ENCODE results near the gene CD300A. TPM values are rescaled to one million over a fixed set of nuclear protein-coding genes. Genes with fewer than 3 reads are reported as not detected.

The CD300A gene
- total RNA-seq, 4 donors from 2014 or later: 0.88 to 19.6 (median 2.8) TPM

GRCh38 chr17:74452841-74453661, 13.4 kb upstream of the CD300A start:
- Histone ChIP-seq H3K27me3 (peaks cover 0 to 22% (median 0%) of the 10 kb centered on the region in 4 donors), H3K36me3 (peaks cover 0 to 7% (median 0%) of the 10 kb centered on the region in 3 donors), H3K9me3 (no peaks in the 10 kb centered on the region), H3K4me1 (peaks cover 21 to 45% (median 31%) of the 10 kb centered on the region in 3 donors), H3K4me3 (peak overlapping the region; percentile 19 to 69 (median 41)), H3K27ac (peak overlapping the region; percentile 70 to 80 (median 74))
- WGBS, 2 donors: 38 to 69% methylated on average over 5 to 7 of the region's 22 CpGs
- TF ChIP-seq, protein P1, sequence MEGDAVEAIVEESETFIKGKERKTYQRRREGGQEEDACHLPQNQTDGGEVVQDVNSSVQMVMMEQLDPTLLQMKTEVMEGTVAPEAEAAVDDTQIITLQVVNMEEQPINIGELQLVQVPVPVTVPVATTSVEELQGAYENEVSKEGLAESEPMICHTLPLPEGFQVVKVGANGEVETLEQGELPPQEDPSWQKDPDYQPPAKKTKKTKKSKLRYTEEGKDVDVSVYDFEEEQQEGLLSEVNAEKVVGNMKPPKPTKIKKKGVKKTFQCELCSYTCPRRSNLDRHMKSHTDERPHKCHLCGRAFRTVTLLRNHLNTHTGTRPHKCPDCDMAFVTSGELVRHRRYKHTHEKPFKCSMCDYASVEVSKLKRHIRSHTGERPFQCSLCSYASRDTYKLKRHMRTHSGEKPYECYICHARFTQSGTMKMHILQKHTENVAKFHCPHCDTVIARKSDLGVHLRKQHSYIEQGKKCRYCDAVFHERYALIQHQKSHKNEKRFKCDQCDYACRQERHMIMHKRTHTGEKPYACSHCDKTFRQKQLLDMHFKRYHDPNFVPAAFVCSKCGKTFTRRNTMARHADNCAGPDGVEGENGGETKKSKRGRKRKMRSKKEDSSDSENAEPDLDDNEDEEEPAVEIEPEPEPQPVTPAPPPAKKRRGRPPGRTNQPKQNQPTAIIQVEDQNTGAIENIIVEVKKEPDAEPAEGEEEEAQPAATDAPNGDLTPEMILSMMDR (IDR thresholded peaks at IDR 0.05): no peak
- TF ChIP-seq POLR2A (IDR thresholded peaks at IDR 0.05): no peak
- DNase-seq: no peak
- intact Hi-C loops (cut with DNase I): no loop called here

GRCh38 chr17:74453665-74454196, 12.7 kb upstream of the CD300A start:
- DNase-seq: no peak
- peak overlapping the region; percentile 19 to 69 (median 41) for H3K4me3 ChIP-seq
- peaks cover 0 to 26% (median 0%) of the 10 kb centered on the region in 4 donors for H3K27me3 ChIP-seq
- intact Hi-C loops (cut with DNase I): no loop called here
- 19% methylated on average over 7 of the region's 43 CpGs; no CpG with 5 or more reads in 1 of the 2 donors for WGBS, 2 donors
- peak overlapping the region; percentile 70 to 80 (median 74) for H3K27ac ChIP-seq
- H3K9me3 ChIP-seq: no peaks in the 10 kb centered on the region
- TF ChIP-seq, protein P1 (IDR thresholded peaks at IDR 0.05): peak in 1 of 6 experiments; percentile 22
- TF ChIP-seq POLR2A (IDR thresholded peaks at IDR 0.05): no peak
- peaks cover 21 to 45% (median 31%) of the 10 kb centered on the region in 3 donors for H3K4me1 ChIP-seq
- peaks cover 0 to 7% (median 0%) of the 10 kb centered on the region in 3 donors for H3K36me3 ChIP-seq

DNA sequence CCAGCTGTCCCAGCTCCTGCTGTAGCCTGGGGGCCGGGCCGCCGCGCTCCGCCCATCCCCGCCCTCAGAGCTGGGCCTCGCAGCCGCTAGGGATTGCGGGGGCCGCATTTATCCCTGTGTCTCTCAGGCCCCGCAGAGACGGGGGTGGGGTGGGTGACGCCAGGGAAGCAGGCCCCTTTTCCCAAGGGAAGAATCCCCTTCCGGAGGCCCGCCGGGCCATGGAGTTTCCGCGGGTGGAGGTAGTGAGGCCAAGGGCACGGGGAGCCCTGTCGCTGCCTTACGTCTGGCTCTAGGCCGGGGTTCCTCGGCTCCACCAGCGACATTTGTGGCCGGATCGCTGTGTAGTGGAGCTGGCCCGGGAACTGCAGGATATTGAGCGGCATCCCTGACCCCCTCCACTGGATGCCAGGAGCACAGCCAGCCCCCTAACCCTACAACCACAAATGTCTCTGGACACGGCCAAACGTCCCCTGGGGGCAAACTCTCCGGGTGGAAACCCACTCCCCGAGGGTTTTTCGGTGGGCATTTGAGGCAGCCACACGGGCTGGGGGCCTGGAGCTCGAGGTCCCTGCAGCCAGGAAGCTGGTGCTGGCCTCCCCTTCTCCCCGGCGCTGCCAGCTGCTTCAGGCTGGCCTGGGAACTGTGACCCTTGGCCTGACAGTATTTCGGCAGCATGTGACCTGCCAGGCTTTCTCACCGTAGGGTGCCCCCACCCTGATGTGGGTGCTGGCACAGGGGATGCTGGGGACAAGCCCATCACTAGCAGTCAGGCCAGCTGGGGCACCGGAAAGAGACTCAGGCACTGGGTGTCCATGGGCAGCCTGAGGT, 12.0 kb upstream of the CD300A start:
- H3K4me3 ChIP-seq: peak overlapping the region; percentile 19 to 69 (median 41)
- DNase-seq: no peak
- TF ChIP-seq POLR2A (IDR thresholded peaks at IDR 0.05): peak in 1 of 4 donors; percentile 52
- TF ChIP-seq, protein P1 (IDR thresholded peaks at IDR 0.05): peak in 4 of 6 experiments; percentile 15 to 37 (median 19)
- peaks cover 0 to 4% (median 0%) of the 10 kb centered on the region in 3 donors for H3K36me3 ChIP-seq
- H3K4me1 ChIP-seq: peaks cover 21 to 45% (median 31%) of the 10 kb centered on the region in 3 donors
- peaks cover 0 to 26% (median 0%) of the 10 kb centered on the region in 4 donors for H3K27me3 ChIP-seq
- peak overlapping the region; percentile 70 to 80 (median 74) for H3K27ac ChIP-seq
- WGBS, 2 donors: 13% methylated on average over 14 of the region's 40 CpGs; no CpG with 5 or more reads in 1 of the 2 donors
- no peaks in the 10 kb centered on the region for H3K9me3 ChIP-seq
- intact Hi-C loops (cut with DNase I): no loop called here

DNA sequence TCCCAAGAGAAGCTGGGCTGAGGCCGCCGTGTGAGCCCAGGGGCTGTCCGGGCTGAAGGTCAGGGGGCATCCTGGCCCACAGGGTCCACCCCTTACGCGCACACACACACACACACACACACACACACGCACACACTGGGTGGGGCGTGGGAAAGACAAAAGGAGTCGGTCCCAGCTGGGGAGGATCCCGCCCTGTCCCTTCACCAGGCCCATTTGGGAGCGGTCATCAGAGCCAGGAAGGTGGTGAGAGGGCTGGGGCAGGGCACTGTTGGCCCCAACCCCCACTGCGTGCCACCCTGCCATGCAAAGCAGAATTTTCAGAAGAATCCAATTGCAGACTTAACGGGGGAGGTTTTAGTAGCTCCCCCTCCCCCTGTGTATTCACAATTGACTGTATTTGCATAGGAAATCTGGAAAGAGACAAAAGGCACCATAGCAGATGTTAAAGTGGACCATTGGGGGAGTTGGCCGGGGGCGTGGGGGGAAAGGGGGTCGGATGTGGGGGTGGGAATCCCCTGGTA, 11.3 kb upstream of the CD300A start:
- DNase-seq: no peak
- WGBS, 2 donors: 56 to 57% methylated on average over 6 to 15 of the region's 15 CpGs
- Histone ChIP-seq H3K4me1 (peaks cover 21 to 45% (median 31%) of the 10 kb centered on the region in 3 donors), H3K4me3 (no peak overlapping the region), H3K9me3 (no peaks in the 10 kb centered on the region), H3K27ac (peak overlapping the region; percentile 70 to 80 (median 74)), H3K36me3 (no peaks in the 10 kb centered on the region), H3K27me3 (peaks cover 0 to 30% (median 0%) of the 10 kb centered on the region in 4 donors)
- intact Hi-C loops (cut with DNase I): no loop called here
- TF ChIP-seq, protein P1 (IDR thresholded peaks at IDR 0.05): no peak
- no peak for TF ChIP-seq POLR2A (IDR thresholded peaks at IDR 0.05)

Data from esophagus squamous epithelium (tissue), 5 donors.